MM.1S (cell line): Measurements from ENCODE around the gene MRPS5.

Source experiments
- DNase-seq: peaks from one replicate; pipeline ENCODE4 v3.0.0-alpha.2; 2015
- H2AFZ ChIP-seq: fragments of 300-600 bp; sonication (generic); 2 replicates; pipeline ENCODE4 v1.6.0; 2016; ENCODE audit warnings: antibody characterized with exemption, low read length
- H3F3A ChIP-seq: fragments of 300-600 bp; sonication (generic); 2 replicates; pipeline ENCODE4 v1.6.1; 2016; ENCODE audit warnings: mild to moderate bottlenecking, antibody characterized with exemption, low read length, moderate library complexity, mixed read lengths; ENCODE audit not compliant: insufficient read depth
- H3K27ac ChIP-seq: fragments of 300-600 bp; sonication (generic); 2 replicates; pipeline ENCODE4 v1.5.1; 2016; ENCODE audit warnings: mild to moderate bottlenecking, low read length
- H3K27me3 ChIP-seq: fragments of 300-600 bp; sonication (generic); replicated peaks from 2 replicates; pipeline ENCODE4 v1.6.0; 2016; ENCODE audit warnings: low read length; ENCODE audit not compliant: insufficient read depth
- H3K36me3 ChIP-seq: fragments of 300-600 bp; sonication (generic); replicated peaks from 2 replicates; pipeline ENCODE4 v1.6.1; 2016; ENCODE audit warnings: mild to moderate bottlenecking, low read length, mixed read lengths; ENCODE audit not compliant: insufficient read depth
- H3K4me1 ChIP-seq: fragments of 300-600 bp; sonication (generic); 2 replicates; pipeline ENCODE4 v1.6.1; 2016; ENCODE audit warnings: low read length, mixed read lengths
- H3K4me2 ChIP-seq: fragments of 300-600 bp; sonication (generic); 2 replicates; pipeline ENCODE4 v1.6.0; 2016; ENCODE audit warnings: low read depth, low read length
- H3K4me3 ChIP-seq: fragments of 300-600 bp; sonication (generic); 2 replicates; pipeline ENCODE4 v1.5.1; 2016; ENCODE audit warnings: low read length, mixed read lengths
- H3K79me2 ChIP-seq: fragments of 300-600 bp; sonication (generic); 2 replicates; pipeline ENCODE4 v1.6.1; 2016; ENCODE audit warnings: mixed run types, low read length, mixed read lengths
- H3K9ac ChIP-seq: fragments of 300-600 bp; sonication (generic); 2 replicates; pipeline ENCODE4 v1.6.1; 2016; ENCODE audit warnings: low read length, mixed read lengths
- H3K9me2 ChIP-seq: fragments of 300-600 bp; sonication (generic); replicated peaks from 2 replicates; pipeline ENCODE4 v1.6.1; 2016; ENCODE audit warnings: mild to moderate bottlenecking, low read length, mixed read lengths; ENCODE audit not compliant: insufficient read depth
- H3K9me3 ChIP-seq: fragments of 300-600 bp; sonication (generic); replicated peaks from 2 replicates; pipeline ENCODE4 v1.6.1; 2016; ENCODE audit warnings: mild to moderate bottlenecking, low read length, mixed read lengths; ENCODE audit not compliant: insufficient read depth
- H4K20me1 ChIP-seq: fragments of 300-600 bp; sonication (generic); 2 replicates; pipeline ENCODE4 v1.6.1; 2016; ENCODE audit warnings: mild to moderate bottlenecking, low read length, moderate library complexity, mixed read lengths; ENCODE audit not compliant: insufficient read depth
- CTCF ChIP-seq: fragments of 300-600 bp; sonication (generic); IDR thresholded peaks from 2 replicates; pipeline ENCODE4 v1.5.1; 2016; ENCODE audit warnings: antibody characterized with exemption, low read length, mixed read lengths
- EZH2 ChIP-seq: fragments of 300-600 bp; sonication (generic); optimal IDR thresholded peaks from 2 replicates; pipeline ENCODE3; 2017; ENCODE audit warnings: low read depth, mild to moderate bottlenecking, antibody characterized with exemption, low read length, mixed read lengths
- EZH2phosphoT487 ChIP-seq: fragments of 300-600 bp; sonication (generic); IDR thresholded peaks from 2 replicates; pipeline ENCODE4 v1.6.1; 2018; ENCODE audit warnings: antibody characterized with exemption, low read length

MRPS5 gene

GRCh38 chr2:95059656-95060370 is 61.8 kb downstream of the MRPS5 start:
- no peaks in the 10 kb centered on the region for H3K79me2 ChIP-seq
- no peaks in the 10 kb centered on the region for H3F3A ChIP-seq
- no peak overlapping the region for H3K4me2 ChIP-seq
- no peaks in the 10 kb centered on the region for H3K36me3 ChIP-seq
- H3K27ac ChIP-seq, result no peak overlapping the region
- no peak overlapping the region for H3K9ac ChIP-seq
- no peak overlapping the region for H2AFZ ChIP-seq
- no peak overlapping the region for H3K4me3 ChIP-seq
- H3K4me1 ChIP-seq, result peaks cover 7% of the 10 kb centered on the region; the same call in 1 of the 2 replicates
- H3K9me2 ChIP-seq, result no peaks in the 10 kb centered on the region
- no peaks in the 10 kb centered on the region for H4K20me1 ChIP-seq
- H3K9me3 ChIP-seq, result no peaks in the 10 kb centered on the region
- no peaks in the 10 kb centered on the region for H3K27me3 ChIP-seq
- DNase-seq, result no peak
- no peak for TF ChIP-seq EZH2
- TF ChIP-seq EZH2phosphoT487, result no peak
- TF ChIP-seq CTCF, result no peak

GRCh38 chr2:95058989-95059641 is 62.5 kb downstream of the MRPS5 start:
- Histone ChIP-seq H3K9me2 (no peaks in the 10 kb centered on the region), H3K9me3 (no peaks in the 10 kb centered on the region), H3K9ac (no peak overlapping the region), H4K20me1 (no peaks in the 10 kb centered on the region), H3K4me1 (peaks cover 7% of the 10 kb centered on the region; the same call in 1 of the 2 replicates), H3K27ac (no peak overlapping the region), H3K4me3 (no peak overlapping the region), H3K79me2 (no peaks in the 10 kb centered on the region), H3K4me2 (no peak overlapping the region), H3F3A (no peaks in the 10 kb centered on the region), H2AFZ (no peak overlapping the region), H3K36me3 (no peaks in the 10 kb centered on the region), H3K27me3 (no peaks in the 10 kb centered on the region)
- DNase-seq, result no peak
- TF ChIP-seq CTCF, result no peak
- TF ChIP-seq EZH2phosphoT487, result no peak
- TF ChIP-seq EZH2, result no peak

- H3K27ac ChIP-seq, result no peak overlapping the region
- no peak overlapping the region for H3K4me3 ChIP-seq
- no peaks in the 10 kb centered on the region for H3F3A ChIP-seq
- H3K79me2 ChIP-seq, result no peaks in the 10 kb centered on the region
- H3K27me3 ChIP-seq, result no peaks in the 10 kb centered on the region
- H3K4me2 ChIP-seq, result no peak overlapping the region
- no peaks in the 10 kb centered on the region for H3K9me3 ChIP-seq
- H3K36me3 ChIP-seq, result no peaks in the 10 kb centered on the region
- no peaks in the 10 kb centered on the region for H3K9me2 ChIP-seq
- DNase-seq, result no peak
- no peak overlapping the region for H3K9ac ChIP-seq
- TF ChIP-seq EZH2phosphoT487, result no peak
- no peak for TF ChIP-seq CTCF
- no peak for TF ChIP-seq EZH2
- no peaks in the 10 kb centered on the region for H4K20me1 ChIP-seq
- H2AFZ ChIP-seq, result no peak overlapping the region
- peaks cover 7% of the 10 kb centered on the region; the same call in 1 of the 2 replicates for H3K4me1 ChIP-seq
These were observed 63.1 kb downstream of the MRPS5 start for GRCh38 chr2:95058466-95058988.
